ENCODE measurements around the gene RAD51B. TPM values are rescaled to one million over a fixed set of nuclear protein-coding genes. Genes with fewer than 3 reads are reported as not detected.

The RAD51B gene
- total RNA-seq, 1 experiment from 2014 or later = 16.7 TPM

GRCh38 chr14:68748691-68749090 is 929.1 kb downstream of the RAD51B start:
- no peak overlapping the region for H2AFZ ChIP-seq (ENCODE audit: low read length)
- no peaks in the 10 kb centered on the region for H3K9me3 ChIP-seq (ENCODE audit: control insufficient read depth, low read depth, low read length)
- no peak overlapping the region for H3K9ac ChIP-seq (ENCODE audit: extremely low read depth, insufficient read length, low read length)
- H3K79me1 ChIP-seq (ENCODE audit: insufficient read depth, low read depth, low read length, poor library complexity, severe bottlenecking) = no peaks in the 10 kb centered on the region
- no peak overlapping the region for H3K4me3 Mint-ChIP-seq
- no peak overlapping the region for H3K18ac ChIP-seq (ENCODE audit: insufficient read length, low read depth, low read length)
- no peak overlapping the region for H4K8ac ChIP-seq (replicated peaks; ENCODE audit: insufficient read length, low read depth, low read length)
- no peaks in the 10 kb centered on the region for H4K20me1 ChIP-seq (ENCODE audit: control insufficient read depth, insufficient read depth, insufficient read length)
- TF ChIP-seq CTCF (conservative IDR thresholded peaks at IDR 0.05) = no peak
- no peak overlapping the region for H3T11ph ChIP-seq (ENCODE audit: low read length)
- no peak overlapping the region for H3K4me2 ChIP-seq (ENCODE audit: insufficient read depth, insufficient read length, low read length)
- H3K14ac ChIP-seq (ENCODE audit: insufficient read depth, low read length) = peak overlapping the region; percentile 45; the same call in 1 of the 2 replicates
- no peaks in the 10 kb centered on the region for H3K79me2 ChIP-seq (ENCODE audit: insufficient read depth, low read length)
- no peaks in the 10 kb centered on the region for H3K27me3 Mint-ChIP-seq (ENCODE audit: low read depth)
- no peaks in the 10 kb centered on the region for H3K4me1 ChIP-seq (ENCODE audit: insufficient read depth, low read length)
- no peak overlapping the region for H2BK5ac ChIP-seq (ENCODE audit: insufficient read length, low read length)
- DNase-seq = no peak
- no peaks in the 10 kb centered on the region for H3K36me3 Mint-ChIP-seq (ENCODE audit: insufficient read depth in 1 of 3, low read depth in 3 of 3)
- H3K23me2 ChIP-seq (ENCODE audit: insufficient read length, low read depth, low read length, poor library complexity, severe bottlenecking) = no peaks in the 10 kb centered on the region
- H4K91ac ChIP-seq (ENCODE audit: insufficient read length, low read depth, low read length) = no peak overlapping the region
- H3K4me1 Mint-ChIP-seq = peaks cover 0 to 3% of the 10 kb centered on the region in 2 experiments; a peak in 3 of 4 replicates
- H3K4ac ChIP-seq (ENCODE audit: low read depth, low read length) = no peak overlapping the region
- no peak overlapping the region for H4K5ac ChIP-seq (ENCODE audit: insufficient read length, low read depth, low read length)
- no peaks in the 10 kb centered on the region for H3K27me3 ChIP-seq (ENCODE audit: insufficient read depth, low read length)
- no peak overlapping the region for H3K27ac ChIP-seq (ENCODE audit: insufficient read length, low read depth, low read length)
- no peak overlapping the region for H3K23ac ChIP-seq (ENCODE audit: insufficient read length, low read depth, low read length)
- WGBS (ENCODE audit: extremely low coverage, insufficient read length, low lambda C conversion rate) = no CpG with 5 or more reads among the region's 5 CpGs
- H3K27ac Mint-ChIP-seq = no peak overlapping the region
- H2BK120ac ChIP-seq (ENCODE audit: low read depth, low read length, poor library complexity, severe bottlenecking) = no peak overlapping the region
- no peak overlapping the region for H2AK5ac ChIP-seq (ENCODE audit: insufficient read length, low read length)
- no peak overlapping the region for H2BK15ac ChIP-seq (ENCODE audit: low read depth, low read length)
- no peak overlapping the region for H3K56ac ChIP-seq (ENCODE audit: insufficient read length, low read depth, low read length)
- H3K9me3 Mint-ChIP-seq = no peaks in the 10 kb centered on the region; a peak in 2 of 5 replicates
- H2BK12ac ChIP-seq (ENCODE audit: insufficient read length, low read depth, low read length) = no peak overlapping the region
- no peak overlapping the region for H2BK20ac ChIP-seq (ENCODE audit: low read depth, low read length, poor library complexity, severe bottlenecking)
